ENCODE data around the gene IFTAP. TPM values are rescaled to one million over a fixed set of nuclear protein-coding genes. Genes with fewer than 3 reads are reported as not detected.
A peak's percentile ranks its signal among the peaks of the same experiment; 100 is the strongest.

IFTAP gene
- total RNA-seq, 1 experiment from 2014 or later = 19.9 TPM

DNA sequence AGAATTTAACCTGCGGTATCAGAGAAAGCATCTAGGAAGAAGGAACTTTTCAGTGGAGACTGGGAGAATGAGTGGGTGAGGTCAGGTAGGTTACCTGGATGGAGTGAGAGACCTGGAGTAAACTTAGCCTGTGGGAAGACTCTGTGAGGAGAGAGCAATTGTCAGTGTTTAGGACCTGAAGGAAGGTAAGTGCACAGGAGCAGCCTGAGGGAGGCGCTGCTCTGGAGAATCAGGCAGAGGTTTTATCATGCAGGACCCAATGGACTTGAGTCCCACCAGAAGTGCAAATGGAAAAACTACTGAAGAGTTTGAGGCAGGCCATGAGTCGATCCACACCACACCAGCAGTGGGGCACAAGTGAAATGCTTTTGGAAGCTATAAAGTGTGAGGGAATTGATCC lies 10.6 kb upstream of the IFTAP start:
- Histone ChIP-seq H3K27ac (ENCODE audit: insufficient read length, low read depth, low read length) (no peak overlapping the region), H3K4ac (ENCODE audit: low read depth, low read length) (no peak overlapping the region), H3K4me1 (ENCODE audit: insufficient read depth, low read length) (no peaks in the 10 kb centered on the region), H2AK5ac (ENCODE audit: insufficient read length, low read length) (no peak overlapping the region), H3K56ac (ENCODE audit: insufficient read length, low read depth, low read length) (no peak overlapping the region), H3K23me2 (ENCODE audit: insufficient read length, low read depth, low read length, poor library complexity, severe bottlenecking) (no peaks in the 10 kb centered on the region), H2BK20ac (ENCODE audit: low read depth, low read length, poor library complexity, severe bottlenecking) (no peak overlapping the region), H4K91ac (ENCODE audit: insufficient read length, low read depth, low read length) (no peak overlapping the region), H2BK12ac (ENCODE audit: insufficient read length, low read depth, low read length) (no peak overlapping the region), H4K8ac (replicated peaks; ENCODE audit: insufficient read length, low read depth, low read length) (no peak overlapping the region), H3K27me3 (ENCODE audit: insufficient read depth, low read length) (no peaks in the 10 kb centered on the region), H3K23ac (ENCODE audit: insufficient read length, low read depth, low read length) (no peak overlapping the region), H2BK5ac (ENCODE audit: insufficient read length, low read length) (no peak overlapping the region), H3T11ph (ENCODE audit: low read length) (no peak overlapping the region), H3K9me3 (ENCODE audit: control insufficient read depth, low read depth, low read length) (peaks cover 20% of the 10 kb centered on the region), H4K5ac (ENCODE audit: insufficient read length, low read depth, low read length) (no peak overlapping the region), H2AFZ (ENCODE audit: low read length) (no peak overlapping the region), H3K79me1 (ENCODE audit: insufficient read depth, low read depth, low read length, poor library complexity, severe bottlenecking) (no peaks in the 10 kb centered on the region), H3K4me2 (ENCODE audit: insufficient read depth, insufficient read length, low read length) (no peak overlapping the region), H2BK120ac (ENCODE audit: low read depth, low read length, poor library complexity, severe bottlenecking) (no peak overlapping the region), H3K9ac (ENCODE audit: extremely low read depth, insufficient read length, low read length) (no peak overlapping the region), H3K18ac (ENCODE audit: insufficient read length, low read depth, low read length) (no peak overlapping the region), H3K79me2 (ENCODE audit: insufficient read depth, low read length) (no peaks in the 10 kb centered on the region), H3K14ac (ENCODE audit: insufficient read depth, low read length) (no peak overlapping the region), H4K20me1 (ENCODE audit: control insufficient read depth, insufficient read depth, insufficient read length) (no peaks in the 10 kb centered on the region), H2BK15ac (ENCODE audit: low read depth, low read length) (no peak overlapping the region)
- H3K36me3 Mint-ChIP-seq (ENCODE audit: insufficient read depth in 1 of 3, low read depth in 3 of 3) = peaks cover 5 to 16% (median 15%) of the 10 kb centered on the region in 3 experiments; a peak in 5 of 7 replicates
- TF ChIP-seq, protein P1, sequence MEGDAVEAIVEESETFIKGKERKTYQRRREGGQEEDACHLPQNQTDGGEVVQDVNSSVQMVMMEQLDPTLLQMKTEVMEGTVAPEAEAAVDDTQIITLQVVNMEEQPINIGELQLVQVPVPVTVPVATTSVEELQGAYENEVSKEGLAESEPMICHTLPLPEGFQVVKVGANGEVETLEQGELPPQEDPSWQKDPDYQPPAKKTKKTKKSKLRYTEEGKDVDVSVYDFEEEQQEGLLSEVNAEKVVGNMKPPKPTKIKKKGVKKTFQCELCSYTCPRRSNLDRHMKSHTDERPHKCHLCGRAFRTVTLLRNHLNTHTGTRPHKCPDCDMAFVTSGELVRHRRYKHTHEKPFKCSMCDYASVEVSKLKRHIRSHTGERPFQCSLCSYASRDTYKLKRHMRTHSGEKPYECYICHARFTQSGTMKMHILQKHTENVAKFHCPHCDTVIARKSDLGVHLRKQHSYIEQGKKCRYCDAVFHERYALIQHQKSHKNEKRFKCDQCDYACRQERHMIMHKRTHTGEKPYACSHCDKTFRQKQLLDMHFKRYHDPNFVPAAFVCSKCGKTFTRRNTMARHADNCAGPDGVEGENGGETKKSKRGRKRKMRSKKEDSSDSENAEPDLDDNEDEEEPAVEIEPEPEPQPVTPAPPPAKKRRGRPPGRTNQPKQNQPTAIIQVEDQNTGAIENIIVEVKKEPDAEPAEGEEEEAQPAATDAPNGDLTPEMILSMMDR (conservative IDR thresholded peaks at IDR 0.05) = peak; percentile 43
- WGBS (ENCODE audit: extremely low coverage, insufficient read length, low lambda C conversion rate) = no CpG with 5 or more reads among the region's 3 CpGs
- H3K9me3 Mint-ChIP-seq = peaks cover 22 to 25% of the 10 kb centered on the region in 2 experiments
- no peaks in the 10 kb centered on the region for H3K4me1 Mint-ChIP-seq
- H3K27ac Mint-ChIP-seq = no peak overlapping the region
- DNase-seq = peak; percentile 37
- H3K4me3 Mint-ChIP-seq = no peak overlapping the region
- H3K27me3 Mint-ChIP-seq (ENCODE audit: low read depth) = peaks cover 23% of the 10 kb centered on the region

Measured in H9 (cell line).